ENCODE data around the gene ASS1. TPM values are rescaled to one million over a fixed set of nuclear protein-coding genes. Genes with fewer than 3 reads are reported as not detected.

The ASS1 gene
- total RNA-seq, 1 experiment from 2014 or later, result 23.7 TPM

GRCh38 chr9:130447193-130447816 is 2.5 kb downstream of the ASS1 start:
- in situ Hi-C loops (cut with HindIII; ENCODE audit: low pct_unique_long_range_greater_than_20kb, low sequenced_read_pairs), result no loop called here
- no peak for DNase-seq (ENCODE audit: low read depth)

- no peak for DNase-seq (ENCODE audit: low read depth)
- in situ Hi-C loops (cut with HindIII; ENCODE audit: low pct_unique_long_range_greater_than_20kb, low sequenced_read_pairs), result no loop called here
Measured at GRCh38 chr9:130448035-130448624, 3.4 kb downstream of the ASS1 start.

- in situ Hi-C loops (cut with HindIII; ENCODE audit: low pct_unique_long_range_greater_than_20kb, low sequenced_read_pairs), result no loop called here
- no peak for DNase-seq (ENCODE audit: low read depth)
Measured at GRCh38 chr9:130448771-130449603, 4.2 kb downstream of the ASS1 start.

- in situ Hi-C loops (cut with HindIII; ENCODE audit: low pct_unique_long_range_greater_than_20kb, low sequenced_read_pairs), result no loop called here
- DNase-seq (ENCODE audit: low read depth), result peak; percentile 48
Measured at GRCh38 chr9:130450344-130451003, 5.7 kb downstream of the ASS1 start.

- DNase-seq (ENCODE audit: low read depth), result no peak
- in situ Hi-C loops (cut with HindIII; ENCODE audit: low pct_unique_long_range_greater_than_20kb, low sequenced_read_pairs), result no loop called here
Measured at GRCh38 chr9:130451004-130451390, 6.2 kb downstream of the ASS1 start.

- in situ Hi-C loops (cut with HindIII; ENCODE audit: low pct_unique_long_range_greater_than_20kb, low sequenced_read_pairs), result no loop called here
Measured at GRCh38 chr9:130451509-130452388, 7.0 kb downstream of the ASS1 start.

GRCh38 chr9:130452835-130453234 is 8.1 kb downstream of the ASS1 start:
- in situ Hi-C loops (cut with HindIII; ENCODE audit: low pct_unique_long_range_greater_than_20kb, low sequenced_read_pairs), result no loop called here
- DNase-seq (ENCODE audit: low read depth), result no peak

More at GRCh38 chr9:130451509-130452388, 7.0 kb downstream of the ASS1 start:
- DNase-seq (ENCODE audit: low read depth), result peak; percentile 86

- in situ Hi-C loops (cut with HindIII; ENCODE audit: low pct_unique_long_range_greater_than_20kb, low sequenced_read_pairs), result no loop called here
- DNase-seq (ENCODE audit: low read depth), result peak; percentile 34
Measured at GRCh38 chr9:130453487-130453886, 8.7 kb downstream of the ASS1 start.

- in situ Hi-C loops (cut with HindIII; ENCODE audit: low pct_unique_long_range_greater_than_20kb, low sequenced_read_pairs), result no loop called here
Measured at GRCh38 chr9:130454096-130454811, 9.5 kb downstream of the ASS1 start.

GRCh38 chr9:130454812-130455325 is 10.1 kb downstream of the ASS1 start:
- in situ Hi-C loops (cut with HindIII; ENCODE audit: low pct_unique_long_range_greater_than_20kb, low sequenced_read_pairs), result no loop called here
- no peak for DNase-seq (ENCODE audit: low read depth)

More at GRCh38 chr9:130454096-130454811, 9.5 kb downstream of the ASS1 start:
- no peak for DNase-seq (ENCODE audit: low read depth)

- DNase-seq (ENCODE audit: low read depth), result no peak
- in situ Hi-C loops (cut with HindIII; ENCODE audit: low pct_unique_long_range_greater_than_20kb, low sequenced_read_pairs), result no loop called here
Measured at GRCh38 chr9:130458027-130458803, 13.5 kb downstream of the ASS1 start.

GRCh38 chr9:130458804-130459067 is 14.0 kb downstream of the ASS1 start:
- in situ Hi-C loops (cut with HindIII; ENCODE audit: low pct_unique_long_range_greater_than_20kb, low sequenced_read_pairs), result no loop called here
- no peak for DNase-seq (ENCODE audit: low read depth)

- no peak for DNase-seq (ENCODE audit: low read depth)
- in situ Hi-C loops (cut with HindIII; ENCODE audit: low pct_unique_long_range_greater_than_20kb, low sequenced_read_pairs), result no loop called here
Measured at GRCh38 chr9:130459151-130459550, 14.4 kb downstream of the ASS1 start.

GRCh38 chr9:130459941-130460669 is 15.3 kb downstream of the ASS1 start:
- DNase-seq (ENCODE audit: low read depth), result no peak
- in situ Hi-C loops (cut with HindIII; ENCODE audit: low pct_unique_long_range_greater_than_20kb, low sequenced_read_pairs), result no loop called here

- in situ Hi-C loops (cut with HindIII; ENCODE audit: low pct_unique_long_range_greater_than_20kb, low sequenced_read_pairs), result no loop called here
- DNase-seq (ENCODE audit: low read depth), result peak; percentile 26
Measured at GRCh38 chr9:130461218-130461630, 16.5 kb downstream of the ASS1 start.

GRCh38 chr9:130461731-130462130 is 17.0 kb downstream of the ASS1 start:
- DNase-seq (ENCODE audit: low read depth), result no peak
- in situ Hi-C loops (cut with HindIII; ENCODE audit: low pct_unique_long_range_greater_than_20kb, low sequenced_read_pairs), result no loop called here
